HG03342 (cell line): ENCODE data around the gene ATP6AP1.
A peak's percentile ranks its signal among the peaks of the same experiment; 100 is the strongest.
"Not testable (repeated sequence)": the region's sequence is repeated elsewhere in the genome, so short reads cannot be mapped to it uniquely, and the experiment has no call there.

ENCODE experiments used
- ATAC-seq: cut with Tn5 transposase; IDR thresholded peaks from one replicate; pipeline ENCODE4 v1.9.1; 2021; ENCODE audit warnings: mild to moderate bottlenecking, moderate library complexity; ENCODE audit not compliant: unreplicated experiment

The ATP6AP1 gene

GRCh38 chrX:154428176-154429171 lies at the start of gene ATP6AP1:
TSS of gene ATP6AP1 (plus strand) at chrX:154428677. CDS start at chrX:154428693, 16 bp downstream.
- peak; percentile 97 for ATAC-seq

- ATAC-seq = peak; percentile 81
Measured at GRCh38 chrX:154378799-154379568, 49.5 kb upstream of the ATP6AP1 start, which contains the start of gene EMD. TSS of gene EMD (plus strand) at chrX:154379295. CDS start at chrX:154379485, 190 bp downstream.

- ATAC-seq = no peak
Measured at GRCh38 chrX:154379569-154379951, 48.9 kb upstream of the ATP6AP1 start.

GRCh38 chrX:154380153-154380552 lies 48.3 kb upstream of the ATP6AP1 start:
- no peak for ATAC-seq

GRCh38 chrX:154380787-154381186 lies 47.7 kb upstream of the ATP6AP1 start:
- no peak for ATAC-seq

GRCh38 chrX:154381271-154381670 lies 47.2 kb upstream of the ATP6AP1 start:
- no peak for ATAC-seq

- ATAC-seq = no peak
Measured at GRCh38 chrX:154382483-154383069, 45.9 kb upstream of the ATP6AP1 start.

GRCh38 chrX:154383359-154384283 lies 44.9 kb upstream of the ATP6AP1 start:
- no peak for ATAC-seq

- no peak for ATAC-seq
Measured at GRCh38 chrX:154384284-154384892, 44.1 kb upstream of the ATP6AP1 start.

GRCh38 chrX:154388094-154388493 lies 40.4 kb upstream of the ATP6AP1 start:
- ATAC-seq = not testable (repeated sequence)

- not testable (repeated sequence) for ATAC-seq
Measured at GRCh38 chrX:154388649-154389048, 39.8 kb upstream of the ATP6AP1 start.

- ATAC-seq = peak; percentile 63
Measured at GRCh38 chrX:154389812-154390747, 38.4 kb upstream of the ATP6AP1 start.

GRCh38 chrX:154396363-154396762 lies 32.1 kb upstream of the ATP6AP1 start:
- ATAC-seq = not testable (repeated sequence)

- ATAC-seq = peak; percentile 37
Measured at GRCh38 chrX:154396973-154397887, 31.2 kb upstream of the ATP6AP1 start.

- peak; percentile 68 for ATAC-seq
Measured at GRCh38 chrX:154397888-154398667, 30.4 kb upstream of the ATP6AP1 start, which contains the start of gene RPL10. TSS of gene RPL10 (plus strand) at chrX:154398377. CDS start at chrX:154398520, 143 bp downstream.

GRCh38 chrX:154398668-154399526 lies 29.6 kb upstream of the ATP6AP1 start:
- ATAC-seq = peak; percentile 18
